GM12878 (cell line): ENCODE data around the gene MALSU1. TPM values are rescaled to one million over a fixed set of nuclear protein-coding genes. Genes with fewer than 3 reads are reported as not detected.
A peak's percentile ranks its signal among the peaks of the same experiment; 100 is the strongest.

ENCODE experiments used
- ATAC-seq: fragments of 200-7000 bp; cut with Tn5 transposase; 3 replicates; pipeline ENCODE4 v1.9.1; 2020; ENCODE audit warnings: mild to moderate bottlenecking, moderate library complexity
- BruUV-seq: library from RNA; stranded (reverse); fragments of 400-500 nt; replicated peaks from 2 replicates; lab custom pipeline; 2021; lab: Mats Ljungman, UMichigan
- CTCF ChIA-PET: fragments of 300-600 bp; sonication (Branson Sonifier 250); formaldehyde crosslinking; extraction: SDS; loops from one replicate; lab custom pipeline; 2021; ENCODE audit warnings: inconsistent platforms; lab: Yijun Ruan, JAX
- POLR2A ChIA-PET: fragments of 350-600 bp; formaldehyde crosslinking; extraction: SDS; loops from one replicate; lab custom pipeline; 2021; ENCODE audit warnings: inconsistent platforms; lab: Charles Lee
- RAD21 ChIA-PET: fragments of 300-600 bp; sonication (Branson Sonifier 250); formaldehyde crosslinking; loops from one replicate; lab custom pipeline; 2023; ENCODE audit warnings: antibody characterized with exemption; ENCODE audit not compliant: unreplicated experiment; lab: Charles Lee
- SMC1A ChIA-PET: fragments of 300-600 bp; sonication (Branson Sonifier 250); formaldehyde crosslinking; loops from one replicate; lab custom pipeline; 2023; ENCODE audit not compliant: unreplicated experiment, uncharacterized antibody; lab: Charles Lee
- DNase-seq: peaks from one replicate; pipeline ENCODE4 v3.0.0-alpha.2; 2011; ENCODE audit warnings: low read depth, low spot score
- FAIRE-seq: peaks from 3 replicates; lab custom pipeline; 2011; peaks lifted over from hg19 to GRCh38; lab: Jason Lieb, UNC
- H2AFZ ChIP-seq: 2 replicates; pipeline ENCODE4 v1.6.0; 2011; ENCODE audit warnings: low read depth, low read length, control low read depth; ENCODE audit not compliant: control insufficient read depth
- H3K27ac ChIP-seq: 2 replicates; pipeline ENCODE4 v1.5.1; 2011; ENCODE audit warnings: control low read depth; ENCODE audit not compliant: control insufficient read depth, insufficient read depth
- H3K27me3 ChIP-seq, 2 experiments: replicated peaks in 1 of 2; 2 replicates each; pipeline versions ENCODE4 v1.6.0 to v1.6.1; 2011; ENCODE audit warnings: low read length in 1 of 2; ENCODE audit not compliant: control insufficient read depth in 2 of 2, insufficient read depth in 2 of 2
- H3K36me3 ChIP-seq, 2 experiments: 2 replicates each; pipeline ENCODE4 v1.5.1; 2011; ENCODE audit warnings: low read length in 1 of 2; ENCODE audit not compliant: control insufficient read depth in 2 of 2, insufficient read depth in 2 of 2
- H3K4me1 ChIP-seq: 2 replicates; pipeline ENCODE4 v1.6.1; 2011; ENCODE audit warnings: mild to moderate bottlenecking, low read length, moderate library complexity, mixed read lengths; ENCODE audit not compliant: control insufficient read depth, insufficient read depth
- H3K4me2 ChIP-seq: 2 replicates; pipeline ENCODE4 v1.6.0; 2011; ENCODE audit warnings: control low read depth; ENCODE audit not compliant: control insufficient read depth, insufficient read depth
- H3K4me3 ChIP-seq: fragments of 200-600 bp; sonication (generic); 2 replicates; pipeline ENCODE4 v1.5.1; 2016
- H3K79me2 ChIP-seq: 2 replicates; pipeline ENCODE4 v1.6.0; 2011; ENCODE audit warnings: low read length; ENCODE audit not compliant: control insufficient read depth, insufficient read depth
- H3K9ac ChIP-seq: 2 replicates; pipeline ENCODE4 v1.8.0; 2011; ENCODE audit warnings: low read length, control low read depth, mixed read lengths; ENCODE audit not compliant: control insufficient read depth, insufficient read depth
- H3K9me3 ChIP-seq: replicated peaks from 3 replicates; pipeline ENCODE4 v1.5.1; 2011; ENCODE audit warnings: mild to moderate bottlenecking, low read length; ENCODE audit not compliant: control insufficient read depth, insufficient read depth
- H4K20me1 ChIP-seq: 2 replicates; pipeline ENCODE4 v1.6.0; 2011; ENCODE audit not compliant: control insufficient read depth, insufficient read depth
- BACH1 ChIP-seq: fragments of 450-650 bp; IDR thresholded peaks from 2 replicates; pipeline ENCODE4 v1.6.1; 2017; ENCODE audit warnings: mild to moderate bottlenecking, borderline replicate concordance
- CBX5 ChIP-seq: sonication (generic); IDR thresholded peaks from 2 replicates; pipeline ENCODE4 v1.6.1; 2016; ENCODE audit warnings: low read depth, moderate library complexity, mild to moderate bottlenecking, inconsistent platforms
- CHD2 ChIP-seq: IDR thresholded peaks from 2 replicates; pipeline ENCODE4 v1.6.1; 2011; ENCODE audit warnings: low read depth, low read length, improper control_type of control experiment, borderline replicate concordance
- ETV6 ChIP-seq, 2 experiments: fragments of 450-650 bp in 1 of 2; IDR thresholded peaks in 1 of 2; conservative IDR thresholded peaks in 1 of 2; 2 replicates each; pipeline ENCODE4 v1.6.1; 2014; ENCODE audit warnings: antibody characterized with exemption in 1 of 2, borderline replicate concordance in 1 of 2, low read depth in 1 of 2, mild to moderate bottlenecking in 1 of 2, moderate library complexity in 1 of 2
- FOXK2 ChIP-seq: fragments of 450-650 bp; IDR thresholded peaks from 2 replicates; pipeline ENCODE4 v1.6.1; 2017; ENCODE audit warnings: mild to moderate bottlenecking, moderate library complexity
- HCFC1 ChIP-seq: fragments of 150-350 bp; IDR thresholded peaks from 2 replicates; pipeline ENCODE4 v1.6.1; 2014; ENCODE audit warnings: low read length
- HDGF ChIP-seq: fragments of 450-650 bp; IDR thresholded peaks from 2 replicates; pipeline ENCODE4 v1.6.1; 2016; ENCODE audit warnings: antibody characterized with exemption
- JUNB ChIP-seq: IDR thresholded peaks from 2 replicates; pipeline ENCODE4 v1.6.1; 2016; ENCODE audit warnings: antibody characterized with exemption, mild to moderate bottlenecking
- LARP7 ChIP-seq: fragments of 450-650 bp; IDR thresholded peaks from 2 replicates; pipeline ENCODE4 v1.6.1; 2017; ENCODE audit warnings: mild to moderate bottlenecking
- PAX8 ChIP-seq: fragments of 450-650 bp; IDR thresholded peaks from 2 replicates; pipeline ENCODE4 v1.6.1; 2017; ENCODE audit warnings: mild to moderate bottlenecking, moderate library complexity
- RCOR1 ChIP-seq: conservative IDR thresholded peaks from 2 replicates; pipeline ENCODE4 v1.6.1; 2012; ENCODE audit warnings: low read depth, low read length, improper control_type of control experiment
- SP1 ChIP-seq: IDR thresholded peaks from one replicate; pipeline ENCODE4 v1.6.1; 2011; ENCODE audit warnings: low read depth, low read length
- STAT3 ChIP-seq: IDR thresholded peaks from 2 replicates; pipeline ENCODE4 v1.6.1; 2011; ENCODE audit warnings: low read depth, low read length, improper control_type of control experiment
- SUZ12 ChIP-seq: fragments of 200-600 bp; sonication (generic); IDR thresholded peaks from one replicate; pipeline ENCODE4 v1.6.1; 2018; ENCODE audit warnings: antibody characterized with exemption, mild to moderate bottlenecking; ENCODE audit not compliant: unreplicated experiment
- TAF1 ChIP-seq: IDR thresholded peaks from 2 replicates; pipeline ENCODE4 v1.6.1; 2011; ENCODE audit warnings: mild to moderate bottlenecking, low read depth, low read length, borderline replicate concordance
- WRNIP1 ChIP-seq: IDR thresholded peaks from 2 replicates; pipeline ENCODE4 v1.6.1; 2011; ENCODE audit warnings: low read depth, low read length, improper control_type of control experiment, borderline replicate concordance
- ZNF384 ChIP-seq: IDR thresholded peaks from 2 replicates; pipeline ENCODE4 v1.6.1; 2012; ENCODE audit warnings: low read depth, mild to moderate bottlenecking, low read length, improper control_type of control experiment, borderline replicate concordance
- WGBS: methylation state at CpG from one replicate; pipeline ENCODE4 v1.1.6; 2016; ENCODE audit warnings: low lambda C conversion rate; ENCODE audit not compliant: insufficient replicate concordance, insufficient coverage; ENCODE audit errors: missing lambda C conversion rate; 5-methylcytosine and 5-hydroxymethylcytosine counted together
- in situ Hi-C: fragments of 300-500 bp; cut with MboI; formaldehyde crosslinking; loops from 9 replicates; pipeline ENCODE4 v1.14.3; 2018; ENCODE audit warnings: mixed read lengths
- intact Hi-C: fragments of 100-400 bp; cut with micrococcal nuclease; formaldehyde crosslinking; loops from one replicate; pipeline ENCODE4 v1.14.2; 2022; ENCODE audit not compliant: unreplicated experiment
- polyA plus RNA-seq, 11 experiments: library from polyadenylated mRNA; depleted of rRNA in 4 of 11; unstranded in 6 of 11; stranded (reverse) in 5 of 11; fragments of >200 nt; fragmentation: Nextera tagmentation in 4 of 11; fragmentation: Illumina TruSeq in 1 of 11; extraction: Ambion mirVana in 4 of 11; extraction: Trizol in 1 of 11; gene quantifications; 1 replicate in 1 of 11; 2 replicates in 10 of 11; pipeline versions ENCODE4 v1.2.1 to v1.2.3, GENCODE V29; 2011 to 2016; ENCODE audit warnings: inconsistent platforms in 2 of 11, missing spikeins in 2 of 11, low read depth in 1 of 11
- total RNA-seq, 4 experiments: library from RNA; depleted of rRNA in 3 of 4; stranded (reverse); fragments of >200 nt in 3 of 4; fragmentation: Illumina TruSeq in 1 of 4; extraction: Trizol in 1 of 4; gene quantifications; 2 replicates each; pipeline versions ENCODE4 v1.2.1 to v1.2.3, GENCODE V29; 2013 to 2021
- TF ChIP-seq, protein P1 (sequence below): fragments of 450-650 bp; IDR thresholded peaks from 2 replicates; pipeline ENCODE4 v1.6.1; 2014; ENCODE audit warnings: mild to moderate bottlenecking
- TF ChIP-seq, protein P2 (sequence below): IDR thresholded peaks from 2 replicates; pipeline ENCODE4 v1.6.1; 2011; ENCODE audit warnings: borderline replicate concordance, low read depth, mild to moderate bottlenecking, moderate library complexity, mixed read lengths, low read length; ENCODE audit not compliant: insufficient read depth; ENCODE audit errors: extremely low read length

Gene MALSU1
- total and polyA plus RNA-seq, 10 of the 15 experiments (the other 5 are each of a cell fraction or from before 2014, with no cell fraction given): 8.5 to 159 (median 73.7) TPM

- ATAC-seq (peak; percentile 7), DNase-seq (no peak), FAIRE-seq (no peak)
- H3K36me3 ChIP-seq: no peaks in the 10 kb centered on the region
- no peaks in the 10 kb centered on the region for H3K27me3 ChIP-seq
- no peaks in the 10 kb centered on the region for H4K20me1 ChIP-seq
- ChIA-PET CTCF (interaction anchor here (0.6 to 7.2 kb wide), 26 partner anchors 9 to 436 kb away, joined by 3 to 77 read pairs (median 4); partner anchors contain the start of genes MALSU1 and NUP42), RAD21 (interaction anchor here (0.8 to 1.8 kb wide), 3 partner anchors 81 to 270 kb away, joined by 3 to 6 read pairs (median 4); no protein-coding TSS in a partner anchor), POLR2A (interaction anchor here (0.6 to 0.9 kb wide), 2 partner anchors 17 to 409 kb away, joined by 3 read pairs; no protein-coding TSS in a partner anchor), SMC1A (interaction anchor here (0.5 to 2.5 kb wide), 14 partner anchors 12 to 434 kb away, joined by 3 to 8 read pairs (median 6); partner anchors contain the start of gene STK31)
- no peak overlapping the region for H3K4me3 ChIP-seq
- H3K4me1 ChIP-seq: peaks cover 3% of the 10 kb centered on the region; the same call in 1 of the 2 replicates
- no peak overlapping the region for H3K4me2 ChIP-seq
- 58% methylated on average over 3 of the region's 3 CpGs for WGBS
- no TSS peak for BruUV-seq
- TF ChIP-seq ZNF384: no peak
- no peak for TF ChIP-seq RCOR1
- TF ChIP-seq TAF1: no peak
- TF ChIP-seq ETV6 (conservative IDR thresholded peaks at IDR 0.05 in 1 of 2, IDR thresholded peaks at IDR 0.05 in 1 of 2; ENCODE audit: borderline replicate concordance in 1 of 2, low read depth in 1 of 2): no peak
- no peak for TF ChIP-seq HDGF
- TF ChIP-seq BACH1: no peak
- TF ChIP-seq LARP7: no peak
- no peak for TF ChIP-seq CHD2
- TF ChIP-seq, protein P1, sequence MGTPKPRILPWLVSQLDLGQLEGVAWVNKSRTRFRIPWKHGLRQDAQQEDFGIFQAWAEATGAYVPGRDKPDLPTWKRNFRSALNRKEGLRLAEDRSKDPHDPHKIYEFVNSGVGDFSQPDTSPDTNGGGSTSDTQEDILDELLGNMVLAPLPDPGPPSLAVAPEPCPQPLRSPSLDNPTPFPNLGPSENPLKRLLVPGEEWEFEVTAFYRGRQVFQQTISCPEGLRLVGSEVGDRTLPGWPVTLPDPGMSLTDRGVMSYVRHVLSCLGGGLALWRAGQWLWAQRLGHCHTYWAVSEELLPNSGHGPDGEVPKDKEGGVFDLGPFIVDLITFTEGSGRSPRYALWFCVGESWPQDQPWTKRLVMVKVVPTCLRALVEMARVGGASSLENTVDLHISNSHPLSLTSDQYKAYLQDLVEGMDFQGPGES: no peak
- no peak for TF ChIP-seq WRNIP1
- TF ChIP-seq STAT3: no peak
- no peak for TF ChIP-seq CBX5
- TF ChIP-seq PAX8: no peak
- TF ChIP-seq HCFC1: no peak
- no peak for TF ChIP-seq SUZ12
- no peak for TF ChIP-seq JUNB
- no peak for TF ChIP-seq SP1
- no peak for TF ChIP-seq FOXK2
- TF ChIP-seq, protein P2, sequence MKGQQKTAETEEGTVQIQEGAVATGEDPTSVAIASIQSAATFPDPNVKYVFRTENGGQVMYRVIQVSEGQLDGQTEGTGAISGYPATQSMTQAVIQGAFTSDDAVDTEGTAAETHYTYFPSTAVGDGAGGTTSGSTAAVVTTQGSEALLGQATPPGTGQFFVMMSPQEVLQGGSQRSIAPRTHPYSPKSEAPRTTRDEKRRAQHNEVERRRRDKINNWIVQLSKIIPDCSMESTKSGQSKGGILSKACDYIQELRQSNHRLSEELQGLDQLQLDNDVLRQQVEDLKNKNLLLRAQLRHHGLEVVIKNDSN: no peak
- no peak overlapping the region; the same call in 1 of the 2 replicates for H2AFZ ChIP-seq
- peaks cover 10% of the 10 kb centered on the region for H3K79me2 ChIP-seq
- no peak overlapping the region for H3K27ac ChIP-seq
- no peak overlapping the region for H3K9ac ChIP-seq
- H3K9me3 ChIP-seq: no peaks in the 10 kb centered on the region
- intact Hi-C loops: no loop called here
- in situ Hi-C loops: no loop called here
Observed at GRCh38 chr7:23276947-23277346, 22.2 kb upstream of the MALSU1 start.
